Measurements from ENCODE around the gene NRXN3. TPM values are rescaled to one million over a fixed set of nuclear protein-coding genes. Genes with fewer than 3 reads are reported as not detected.

NRXN3 gene
- polyA plus RNA-seq, 1 donor from 2014 or later, result 110 TPM

DNA sequence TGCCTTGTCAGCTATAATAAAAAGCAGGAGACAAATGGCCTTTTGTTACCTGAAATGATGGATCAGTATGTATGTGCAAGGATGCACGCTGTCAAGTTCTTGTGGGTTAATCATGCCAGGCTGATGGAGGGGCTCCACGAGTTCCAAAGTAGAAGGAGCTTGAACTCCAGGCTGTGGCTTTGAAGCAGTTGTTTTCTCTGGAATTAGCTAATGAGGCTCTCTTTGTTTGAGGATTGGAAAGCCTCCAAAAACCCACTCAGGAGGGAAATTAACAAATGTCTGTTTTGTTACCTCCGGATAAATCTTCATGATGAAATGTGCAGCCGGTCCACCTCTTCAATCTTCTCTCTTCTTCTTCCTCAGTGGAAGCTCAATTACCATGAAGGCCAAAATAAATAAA is 1435.7 kb downstream of the NRXN3 start:
- H3K4me2 ChIP-seq (ENCODE audit: low read length), result no peak overlapping the region
- no peak overlapping the region for H3K9ac ChIP-seq (ENCODE audit: low read length)
- H3K79me2 ChIP-seq (replicated peaks; ENCODE audit: insufficient read depth, low read length), result no peaks in the 10 kb centered on the region
- TF ChIP-seq MXI1 (conservative IDR thresholded peaks at IDR 0.05; ENCODE audit: poor library complexity, severe bottlenecking) (no peak), TAF1 (IDR thresholded peaks at IDR 0.05; ENCODE audit: low read depth) (no peak), CTCF (IDR thresholded peaks at IDR 0.05; ENCODE audit: poor library complexity, severe bottlenecking) (no peak), EZH2 (IDR thresholded peaks at IDR 0.05; ENCODE audit: borderline replicate concordance, insufficient read depth, low read length, poor library complexity, severe bottlenecking) (no peak)
- no peaks in the 10 kb centered on the region for H3K27me3 ChIP-seq (ENCODE audit: insufficient read depth, low read depth, low read length)
- H3F3A ChIP-seq (ENCODE audit: insufficient read depth, low read length, poor library complexity, severe bottlenecking), result no peaks in the 10 kb centered on the region
- no peaks in the 10 kb centered on the region for H3K9me2 ChIP-seq (ENCODE audit: insufficient read depth, low read length)
- H4K20me1 ChIP-seq (ENCODE audit: insufficient read depth), result no peaks in the 10 kb centered on the region
- H3K36me3 ChIP-seq (ENCODE audit: insufficient read depth, low read length), result no peaks in the 10 kb centered on the region
- no peak overlapping the region for H3K4me3 ChIP-seq (ENCODE audit: low read length)
- no peak overlapping the region for H3K27ac ChIP-seq (ENCODE audit: low read length)
- no peaks in the 10 kb centered on the region for H3K9me3 ChIP-seq (ENCODE audit: low read length)
- no peak overlapping the region for H2AFZ ChIP-seq (ENCODE audit: low read depth, low read length)

DNA sequence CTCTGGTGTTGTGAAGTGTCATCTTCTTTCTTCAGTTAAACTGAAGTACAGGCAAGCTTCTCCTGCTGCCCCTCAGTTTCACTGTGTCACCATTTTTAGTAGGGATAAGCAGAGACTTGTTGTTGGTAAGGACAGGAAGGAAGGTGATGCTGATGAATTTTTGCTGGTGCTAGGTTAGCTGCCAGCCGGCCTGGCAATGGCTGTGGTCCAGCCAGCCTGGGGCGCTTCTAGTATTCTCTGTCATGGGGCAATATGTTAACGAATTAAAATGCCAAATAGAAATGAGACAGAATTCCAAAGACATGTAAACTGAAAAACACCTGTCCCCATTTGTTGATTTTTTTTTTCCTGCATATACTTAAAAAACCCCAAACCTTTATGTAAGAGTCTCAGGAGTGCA is 1438.3 kb downstream of the NRXN3 start:
- no peak overlapping the region for H2AFZ ChIP-seq (ENCODE audit: low read depth, low read length)
- no peak overlapping the region for H3K27ac ChIP-seq (ENCODE audit: low read length)
- H3K4me2 ChIP-seq (ENCODE audit: low read length), result no peak overlapping the region
- H3K4me3 ChIP-seq (ENCODE audit: low read length), result no peak overlapping the region
- TF ChIP-seq MXI1 (conservative IDR thresholded peaks at IDR 0.05; ENCODE audit: poor library complexity, severe bottlenecking) (no peak), REST (IDR thresholded peaks at IDR 0.05; ENCODE audit: borderline replicate concordance) (no peak), POLR2AphosphoS5 (IDR thresholded peaks at IDR 0.05) (no peak), RAD21 (conservative IDR thresholded peaks at IDR 0.05) (no peak), EP300 (conservative IDR thresholded peaks at IDR 0.05; ENCODE audit: poor library complexity, severe bottlenecking) (no peak), CTCF (IDR thresholded peaks at IDR 0.05; ENCODE audit: poor library complexity, severe bottlenecking) (no peak), SMC3 (conservative IDR thresholded peaks at IDR 0.05; ENCODE audit: poor library complexity) (no peak), EZH2 (IDR thresholded peaks at IDR 0.05; ENCODE audit: borderline replicate concordance, insufficient read depth, low read length, poor library complexity, severe bottlenecking) (no peak), TAF1 (IDR thresholded peaks at IDR 0.05; ENCODE audit: low read depth) (no peak)
- no peaks in the 10 kb centered on the region for H3K36me3 ChIP-seq (ENCODE audit: insufficient read depth, low read length)
- H3K9me3 ChIP-seq (ENCODE audit: low read length), result no peaks in the 10 kb centered on the region
- H3F3A ChIP-seq (ENCODE audit: insufficient read depth, low read length, poor library complexity, severe bottlenecking), result no peaks in the 10 kb centered on the region
- H3K9me2 ChIP-seq (ENCODE audit: insufficient read depth, low read length), result no peaks in the 10 kb centered on the region
- no peaks in the 10 kb centered on the region for H4K20me1 ChIP-seq (ENCODE audit: insufficient read depth)
- H3K9ac ChIP-seq (ENCODE audit: low read length), result no peak overlapping the region
- H3K27me3 ChIP-seq (ENCODE audit: insufficient read depth, low read depth, low read length), result no peaks in the 10 kb centered on the region
- H3K79me2 ChIP-seq (replicated peaks; ENCODE audit: insufficient read depth, low read length), result no peaks in the 10 kb centered on the region
